Thyroid gland (tissue), 4 donors: ENCODE data around the gene ATP6V1C2. TPM values are rescaled to one million over a fixed set of nuclear protein-coding genes. Genes with fewer than 3 reads are reported as not detected.

ENCODE experiments used
- DNase-seq, 2 donors: peaks; one replicate each; pipeline ENCODE4 v3.0.0-alpha.2; 2019
- H3K27ac ChIP-seq, 3 donors: fragments of 200-600 bp; sonication (generic); 1 replicate in 2 of 3; 2 replicates in 1 of 3; pipeline ENCODE4 v1.5.1; 2016 to 2019; ENCODE audit warnings: mild to moderate bottlenecking in 1 of 3, moderate library complexity in 1 of 3
- H3K27me3 ChIP-seq: fragments of 200-600 bp; sonication (generic); one replicate; pipeline ENCODE4 v1.5.1; 2019
- H3K36me3 ChIP-seq, 2 donors: fragments of 200-600 bp; sonication (generic); one replicate each; pipeline ENCODE4 v1.5.1; 2016 to 2019
- H3K4me1 ChIP-seq, 2 donors: fragments of 200-600 bp; sonication (generic); one replicate each; pipeline ENCODE4 v1.5.1; 2017 to 2019
- H3K4me3 ChIP-seq, 3 donors: fragments of 200-600 bp; sonication (generic); replicated peaks in 1 of 3; 1 replicate in 2 of 3; 2 replicates in 1 of 3; pipeline ENCODE4 v1.5.1; 2016; ENCODE audit warnings: mild to moderate bottlenecking in 1 of 3
- H3K9me3 ChIP-seq: fragments of 200-600 bp; sonication (generic); one replicate; pipeline ENCODE4 v1.5.1; 2017
- POLR2A ChIP-seq, 2 donors: fragments of 450-650 bp; IDR thresholded peaks; one replicate each; pipeline ENCODE4 v1.6.1; 2017; ENCODE audit warnings: antibody characterized with exemption in 2 of 2, mild to moderate bottlenecking in 2 of 2, moderate library complexity in 1 of 2
- WGBS, 2 donors: methylation state at CpG; one replicate each; pipeline ENCODE4 v1.1.5; 2017; 5-methylcytosine and 5-hydroxymethylcytosine counted together
- intact Hi-C: fragments of 100-400 bp; cut with DNase I; formaldehyde crosslinking; loops from one replicate; pipeline ENCODE4 v1.15.1; 2023
- total RNA-seq, 4 donors: library from RNA; depleted of rRNA; stranded (reverse); fragments of >200 nt; gene quantifications; one replicate each; pipeline ENCODE4 v1.2.3, GENCODE V29; 2016
- TF ChIP-seq, protein P1 (sequence below), 6 experiments: fragments of 200-600 bp in 3 of 6; fragments of 450-650 bp in 3 of 6; sonication (generic) in 3 of 6; IDR thresholded peaks; one replicate each; pipeline ENCODE4 v1.5.1; 2016 to 2019; ENCODE audit warnings: antibody characterized with exemption in 6 of 6, mild to moderate bottlenecking in 2 of 6, inconsistent platforms in 1 of 6, moderate library complexity in 1 of 6

Gene ATP6V1C2
- total RNA-seq, 4 donors from 2014 or later, result not detected

GRCh38 chr2:10819714-10820314 is 98.4 kb downstream of the ATP6V1C2 start:
- TF ChIP-seq POLR2A (IDR thresholded peaks at IDR 0.05), result no peak
- TF ChIP-seq, protein P1, sequence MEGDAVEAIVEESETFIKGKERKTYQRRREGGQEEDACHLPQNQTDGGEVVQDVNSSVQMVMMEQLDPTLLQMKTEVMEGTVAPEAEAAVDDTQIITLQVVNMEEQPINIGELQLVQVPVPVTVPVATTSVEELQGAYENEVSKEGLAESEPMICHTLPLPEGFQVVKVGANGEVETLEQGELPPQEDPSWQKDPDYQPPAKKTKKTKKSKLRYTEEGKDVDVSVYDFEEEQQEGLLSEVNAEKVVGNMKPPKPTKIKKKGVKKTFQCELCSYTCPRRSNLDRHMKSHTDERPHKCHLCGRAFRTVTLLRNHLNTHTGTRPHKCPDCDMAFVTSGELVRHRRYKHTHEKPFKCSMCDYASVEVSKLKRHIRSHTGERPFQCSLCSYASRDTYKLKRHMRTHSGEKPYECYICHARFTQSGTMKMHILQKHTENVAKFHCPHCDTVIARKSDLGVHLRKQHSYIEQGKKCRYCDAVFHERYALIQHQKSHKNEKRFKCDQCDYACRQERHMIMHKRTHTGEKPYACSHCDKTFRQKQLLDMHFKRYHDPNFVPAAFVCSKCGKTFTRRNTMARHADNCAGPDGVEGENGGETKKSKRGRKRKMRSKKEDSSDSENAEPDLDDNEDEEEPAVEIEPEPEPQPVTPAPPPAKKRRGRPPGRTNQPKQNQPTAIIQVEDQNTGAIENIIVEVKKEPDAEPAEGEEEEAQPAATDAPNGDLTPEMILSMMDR (IDR thresholded peaks at IDR 0.05), result no peak
- Histone ChIP-seq H3K9me3 (no peaks in the 10 kb centered on the region), H3K27me3 (no peaks in the 10 kb centered on the region), H3K4me3 (no peak overlapping the region), H3K27ac (no peak overlapping the region), H3K4me1 (no peaks in the 10 kb centered on the region), H3K36me3 (no peaks in the 10 kb centered on the region)
- 87 to 94% methylated on average over 12 of the region's 12 CpGs for WGBS, 2 donors
- intact Hi-C loops, result no loop called here
- no peak for DNase-seq

DNA sequence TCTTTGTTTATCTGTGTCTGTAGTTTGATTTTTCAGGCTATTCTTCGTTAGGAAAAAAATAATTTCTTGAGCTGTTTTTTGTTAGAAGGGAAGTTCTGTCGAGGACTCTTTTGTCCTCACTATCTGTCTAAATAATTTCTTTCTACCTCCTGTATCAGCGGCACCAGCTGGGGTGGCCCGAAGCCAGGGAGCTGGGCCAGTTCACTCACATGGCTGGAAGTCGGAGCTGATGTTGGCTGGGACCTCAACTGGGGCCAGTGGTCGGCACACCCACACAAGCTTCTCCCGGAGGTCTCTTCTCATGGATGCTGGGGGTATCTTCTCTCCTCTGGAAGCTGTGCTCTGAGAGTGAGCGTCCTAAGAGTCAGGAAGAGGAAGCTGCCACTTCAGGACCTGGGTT is 99.1 kb downstream of the ATP6V1C2 start:
- no peak for DNase-seq
- Histone ChIP-seq H3K27ac (no peak overlapping the region), H3K9me3 (no peaks in the 10 kb centered on the region), H3K4me1 (no peaks in the 10 kb centered on the region), H3K36me3 (no peaks in the 10 kb centered on the region), H3K4me3 (no peak overlapping the region), H3K27me3 (no peaks in the 10 kb centered on the region)
- TF ChIP-seq, protein P1 (IDR thresholded peaks at IDR 0.05), result no peak
- intact Hi-C loops, result no loop called here
- WGBS, 2 donors, result 50 to 56% methylated on average over 6 to 8 of the region's 8 CpGs

DNA sequence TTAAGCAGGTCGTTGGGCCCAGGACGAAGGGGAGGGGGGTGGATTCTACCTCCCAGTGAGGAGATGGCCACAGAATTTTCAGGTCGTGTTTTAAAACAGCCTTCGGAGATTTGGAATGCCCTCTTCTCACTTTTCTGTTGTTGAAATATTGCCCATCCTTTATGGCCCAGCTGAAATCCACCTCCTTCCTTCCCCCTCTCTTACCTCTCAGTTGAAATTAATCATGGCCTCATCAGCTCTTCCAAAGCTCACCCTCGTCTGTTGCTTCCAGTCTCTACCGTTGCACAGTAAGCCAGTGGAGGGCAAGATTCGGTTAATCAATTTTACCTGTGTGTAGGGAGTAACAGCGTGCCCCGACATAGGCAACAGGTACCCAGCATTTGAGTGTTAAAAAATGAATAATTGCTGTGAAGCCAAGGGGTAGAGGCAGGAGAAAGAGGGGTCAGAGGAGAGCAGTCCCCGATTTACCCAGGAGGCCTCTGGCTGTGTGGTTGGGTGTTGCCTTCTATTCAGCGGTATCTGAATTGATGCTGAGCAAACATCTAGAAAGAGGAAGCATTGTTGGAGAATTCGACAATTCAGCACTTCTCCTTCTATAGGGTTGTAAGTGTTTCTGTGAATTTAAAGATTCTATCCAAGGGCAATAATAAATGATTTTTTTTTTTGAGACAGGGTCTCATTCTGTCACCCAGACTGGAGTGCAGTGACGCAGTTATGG is 99.7 kb downstream of the ATP6V1C2 start:
- 67 to 77% methylated on average over 13 of the region's 13 CpGs for WGBS, 2 donors
- Histone ChIP-seq H3K9me3 (no peaks in the 10 kb centered on the region), H3K4me1 (no peaks in the 10 kb centered on the region), H3K27me3 (no peaks in the 10 kb centered on the region), H3K36me3 (no peaks in the 10 kb centered on the region), H3K4me3 (no peak overlapping the region), H3K27ac (no peak overlapping the region)
- no peak for DNase-seq
- no peak for TF ChIP-seq POLR2A (IDR thresholded peaks at IDR 0.05)
- TF ChIP-seq, protein P1 (IDR thresholded peaks at IDR 0.05), result no peak
- intact Hi-C loops, result no loop called here

- H3K4me1 ChIP-seq, result no peaks in the 10 kb centered on the region
- intact Hi-C loops, result no loop called here
- H3K27ac ChIP-seq, result no peak overlapping the region
- no peaks in the 10 kb centered on the region for H3K36me3 ChIP-seq
- no peak for TF ChIP-seq POLR2A (IDR thresholded peaks at IDR 0.05)
- TF ChIP-seq, protein P1 (IDR thresholded peaks at IDR 0.05), result no peak
- H3K4me3 ChIP-seq, result no peak overlapping the region
- H3K9me3 ChIP-seq, result no peaks in the 10 kb centered on the region
- H3K27me3 ChIP-seq, result no peaks in the 10 kb centered on the region
- 88 to 92% methylated on average over 4 of the region's 4 CpGs for WGBS, 2 donors
- no peak for DNase-seq
Observed at GRCh38 chr2:10824191-10824590, 102.8 kb downstream of the ATP6V1C2 start.

DNA sequence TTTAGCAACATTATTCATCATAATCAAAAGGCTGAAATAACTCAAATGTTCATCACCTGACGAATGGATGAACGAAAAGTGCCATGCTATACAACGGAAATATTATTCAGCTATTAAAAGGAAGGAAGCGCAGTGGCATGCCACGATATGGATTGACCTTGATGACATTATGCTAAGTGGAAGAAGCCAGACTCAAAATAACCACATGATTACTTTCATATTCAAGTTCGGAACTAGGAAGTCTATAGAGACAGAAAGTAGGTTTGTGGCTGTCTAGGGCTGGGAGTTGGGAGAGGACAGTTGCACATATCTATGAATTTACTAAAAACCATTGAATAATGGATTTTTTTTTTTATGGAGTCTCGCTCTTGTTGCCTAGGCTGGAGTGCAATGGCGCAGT is 104.6 kb downstream of the ATP6V1C2 start:
- Histone ChIP-seq H3K27me3 (no peaks in the 10 kb centered on the region), H3K9me3 (no peaks in the 10 kb centered on the region), H3K27ac (no peak overlapping the region), H3K4me3 (no peak overlapping the region), H3K4me1 (no peaks in the 10 kb centered on the region), H3K36me3 (no peaks in the 10 kb centered on the region)
- intact Hi-C loops, result no loop called here
- no peak for DNase-seq
- 82 to 89% methylated on average over 8 of the region's 8 CpGs for WGBS, 2 donors
- no peak for TF ChIP-seq POLR2A (IDR thresholded peaks at IDR 0.05)
- TF ChIP-seq, protein P1 (IDR thresholded peaks at IDR 0.05), result no peak
